Thymus (tissue), 11 donors: ENCODE results near the gene PLXNA1. TPM values are rescaled to one million over a fixed set of nuclear protein-coding genes. Genes with fewer than 3 reads are reported as not detected.

ENCODE experiments used
- DNase-seq, 9 donors: peaks; one replicate each; pipeline ENCODE4 v3.0.0-alpha.2; 2013; ENCODE audit warnings: low spot score in 9 of 9, low read depth in 6 of 9, missing footprints in 1 of 9
- H3K27ac ChIP-seq, 2 donors: one replicate each; pipeline ENCODE4 v1.5.1; 2013; ENCODE audit warnings: control low read depth in 1 of 2, low read depth in 1 of 2, low read length in 1 of 2, mild to moderate bottlenecking in 1 of 2, moderate library complexity in 1 of 2
- H3K27me3 ChIP-seq, 2 donors: one replicate each; pipeline ENCODE4 v1.5.1; 2013; ENCODE audit warnings: low read length in 1 of 2; ENCODE audit not compliant: control insufficient read depth in 2 of 2, insufficient read depth in 1 of 2
- H3K36me3 ChIP-seq, 2 donors: one replicate each; pipeline ENCODE4 v1.5.1; 2013; ENCODE audit warnings: low read length in 1 of 2, mild to moderate bottlenecking in 1 of 2, moderate library complexity in 1 of 2; ENCODE audit not compliant: control insufficient read depth in 2 of 2, insufficient read depth in 2 of 2
- H3K4me1 ChIP-seq, 2 donors: one replicate each; pipeline ENCODE4 v1.5.1; 2013; ENCODE audit warnings: low read length in 2 of 2; ENCODE audit not compliant: control insufficient read depth in 2 of 2, insufficient read depth in 2 of 2
- H3K4me3 ChIP-seq, 2 donors: one replicate each; pipeline ENCODE4 v1.5.1; 2013; ENCODE audit warnings: low read length in 2 of 2, control low read depth in 1 of 2, mild to moderate bottlenecking in 1 of 2
- H3K9me3 ChIP-seq, 2 donors: one replicate each; pipeline ENCODE4 v1.5.1; 2013; ENCODE audit warnings: low read length in 1 of 2, mild to moderate bottlenecking in 1 of 2; ENCODE audit not compliant: control insufficient read depth in 2 of 2, insufficient read depth in 1 of 2
- WGBS: extraction: QIAGEN DNeasy Blood & Tissue Kit; methylation state at CpG from one replicate; pipeline ENCODE4 v1.1.7; 2013; 5-methylcytosine and 5-hydroxymethylcytosine counted together
- polyA plus RNA-seq: library from polyadenylated mRNA; stranded (reverse); fragments of 200-250 nt; gene quantifications from one replicate; pipeline ENCODE4 v1.2.3, GENCODE V29; 2013
- total RNA-seq: library from RNA; stranded (reverse); fragments of 120-200 nt; gene quantifications from one replicate; pipeline ENCODE4 v1.2.4, GENCODE V29; 2013
- donor health status: healthy.

The PLXNA1 gene
- total and polyA plus RNA-seq, 2 donors, result 7.6 to 9.6 TPM

DNA sequence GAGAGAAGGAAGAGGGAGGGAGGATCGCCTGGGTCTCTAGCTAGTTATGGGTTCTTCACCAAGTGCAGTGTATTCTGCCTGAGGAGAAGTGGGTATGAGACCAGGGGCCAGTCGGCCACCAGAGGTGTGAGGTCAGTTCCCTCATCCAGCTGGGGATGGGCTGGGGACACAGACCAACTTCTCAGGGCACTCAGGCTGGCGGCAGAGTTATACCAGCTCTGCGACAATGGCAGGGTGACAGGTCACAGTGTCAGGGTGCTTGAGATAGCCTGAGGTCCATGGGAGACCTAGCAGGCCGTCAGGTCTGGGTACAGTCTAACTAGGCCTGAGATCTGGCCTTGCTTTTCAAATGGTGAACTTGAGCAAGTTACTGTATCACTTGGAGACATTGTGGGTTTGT, 31.4 kb upstream of the PLXNA1 start:
- no peak for DNase-seq
- H3K27me3 ChIP-seq, result no peaks in the 10 kb centered on the region
- no peak overlapping the region for H3K4me3 ChIP-seq
- H3K4me1 ChIP-seq, result peaks cover 0 to 16% of the 10 kb centered on the region in 2 donors
- no peaks in the 10 kb centered on the region for H3K9me3 ChIP-seq
- no peaks in the 10 kb centered on the region for H3K36me3 ChIP-seq
- H3K27ac ChIP-seq, result no peak overlapping the region
- WGBS, result over 99% methylated on average over 5 of the region's 5 CpGs

DNA sequence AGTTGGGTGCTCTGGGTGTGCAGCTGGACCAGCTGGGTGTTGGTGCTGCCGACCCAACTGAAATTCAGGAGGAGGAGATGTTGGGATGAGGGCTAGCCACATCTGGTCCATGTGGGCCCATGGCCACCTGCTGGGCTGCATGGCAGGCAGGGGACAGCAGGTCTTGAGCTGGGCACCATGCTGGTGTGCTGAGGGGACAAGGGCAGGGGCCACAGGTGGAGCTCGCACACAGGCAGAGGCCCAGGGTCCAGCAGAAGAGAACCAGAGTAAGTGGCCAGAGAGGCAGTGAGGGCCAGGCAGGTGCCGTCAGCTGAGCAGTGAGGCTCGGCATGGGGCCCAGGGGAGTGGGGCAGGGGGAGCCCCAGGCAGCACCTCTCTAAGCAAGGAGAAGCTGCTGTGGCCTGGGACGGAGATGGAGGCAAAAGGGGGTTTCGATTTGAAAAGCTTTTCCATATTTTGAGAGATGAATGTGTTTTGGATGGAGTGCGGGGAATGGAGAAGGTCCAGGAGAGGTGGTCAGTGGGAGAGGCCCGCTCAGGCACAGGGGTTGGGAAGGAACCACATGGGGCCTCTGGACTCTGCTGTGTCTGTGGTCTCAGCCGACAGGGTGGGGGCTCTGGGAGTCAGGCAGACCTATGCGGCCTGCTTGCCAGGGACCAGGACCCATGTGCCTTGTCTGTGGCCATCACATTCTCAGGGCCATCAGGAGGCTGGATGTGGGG, 30.5 kb upstream of the PLXNA1 start:
- Histone ChIP-seq H3K4me3 (no peak overlapping the region), H3K27ac (no peak overlapping the region), H3K9me3 (no peaks in the 10 kb centered on the region), H3K4me1 (peaks cover 0 to 15% of the 10 kb centered on the region in 2 donors), H3K27me3 (no peaks in the 10 kb centered on the region), H3K36me3 (no peaks in the 10 kb centered on the region)
- WGBS, result 98% methylated on average over 10 of the region's 10 CpGs
- no peak for DNase-seq

DNA sequence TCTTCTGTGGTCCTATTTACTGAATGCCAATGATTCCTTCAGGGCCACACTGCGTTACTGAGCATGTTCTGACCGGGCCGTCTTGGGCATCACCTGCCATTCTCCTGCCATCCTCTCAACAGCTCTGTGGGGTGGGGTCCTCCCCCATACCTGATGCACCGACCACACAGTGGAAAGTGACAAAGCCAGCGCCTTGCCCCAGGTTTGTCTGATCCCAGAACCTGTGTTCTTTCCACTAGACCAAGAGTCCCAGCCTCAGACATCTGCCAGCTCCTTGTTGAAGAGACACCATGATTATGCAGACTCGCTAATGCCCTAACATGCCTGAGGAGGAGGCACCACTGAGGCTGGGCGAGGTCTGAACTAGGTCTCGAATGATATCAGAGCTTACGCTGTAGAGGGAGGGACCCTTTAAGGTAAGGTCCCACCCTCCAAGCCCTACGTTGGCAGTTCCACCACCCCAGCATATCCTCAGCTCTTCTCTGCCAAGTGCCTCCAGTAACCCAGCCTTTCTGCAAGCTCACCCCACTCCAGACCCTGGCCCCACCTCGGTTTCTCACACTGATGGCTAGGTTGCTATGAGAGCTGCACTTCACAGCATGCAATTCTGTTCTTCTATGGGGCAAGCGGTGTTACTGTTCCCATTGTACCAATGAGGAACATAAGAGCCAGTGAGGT, 29.8 kb upstream of the PLXNA1 start:
- Histone ChIP-seq H3K27ac (no peak overlapping the region), H3K4me1 (peaks cover 0 to 8% of the 10 kb centered on the region in 2 donors), H3K9me3 (no peaks in the 10 kb centered on the region), H3K36me3 (no peaks in the 10 kb centered on the region), H3K27me3 (no peaks in the 10 kb centered on the region), H3K4me3 (no peak overlapping the region)
- WGBS, result over 99% methylated on average over 12 of the region's 12 CpGs
- no peak for DNase-seq

DNA sequence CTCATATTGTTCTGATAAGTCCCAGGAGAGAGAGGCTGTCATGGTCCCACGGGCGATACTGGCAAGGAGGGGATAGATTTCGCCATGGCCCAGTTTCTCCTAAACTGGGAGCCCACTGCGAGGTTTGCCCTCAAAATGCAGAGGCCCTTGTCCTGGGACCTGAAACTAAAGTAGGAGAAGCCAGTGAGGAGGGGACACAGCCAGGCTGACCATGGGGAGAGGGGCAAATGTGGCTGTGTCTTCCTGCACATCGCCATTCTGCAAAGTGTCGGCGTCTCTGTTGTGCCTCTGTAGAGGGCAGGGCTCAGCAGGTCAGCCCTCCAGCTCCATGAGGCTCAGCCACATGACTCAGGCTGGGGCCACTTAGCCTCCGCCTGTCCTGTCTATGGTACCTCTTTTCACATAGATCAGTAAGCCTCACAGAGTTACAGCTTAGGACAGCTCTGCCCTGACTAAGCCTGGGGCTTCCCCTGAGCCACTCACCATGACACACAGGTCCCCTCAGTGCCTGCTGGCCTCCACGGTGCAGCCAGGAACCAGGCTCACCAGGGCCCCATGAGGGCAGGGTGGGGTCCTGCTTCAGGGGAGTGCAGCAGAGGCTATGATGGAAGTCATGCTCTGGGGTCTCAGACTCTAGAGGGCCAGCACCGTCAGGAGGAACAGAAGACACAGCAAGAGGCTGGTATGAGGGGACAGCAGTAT, 28.6 kb upstream of the PLXNA1 start:
- Histone ChIP-seq H3K9me3 (no peaks in the 10 kb centered on the region), H3K4me1 (peaks cover 0 to 6% of the 10 kb centered on the region in 2 donors), H3K36me3 (no peaks in the 10 kb centered on the region), H3K27me3 (no peaks in the 10 kb centered on the region), H3K27ac (no peak overlapping the region), H3K4me3 (no peak overlapping the region)
- DNase-seq, result no peak
- WGBS, result 97% methylated on average over 10 of the region's 10 CpGs

DNA sequence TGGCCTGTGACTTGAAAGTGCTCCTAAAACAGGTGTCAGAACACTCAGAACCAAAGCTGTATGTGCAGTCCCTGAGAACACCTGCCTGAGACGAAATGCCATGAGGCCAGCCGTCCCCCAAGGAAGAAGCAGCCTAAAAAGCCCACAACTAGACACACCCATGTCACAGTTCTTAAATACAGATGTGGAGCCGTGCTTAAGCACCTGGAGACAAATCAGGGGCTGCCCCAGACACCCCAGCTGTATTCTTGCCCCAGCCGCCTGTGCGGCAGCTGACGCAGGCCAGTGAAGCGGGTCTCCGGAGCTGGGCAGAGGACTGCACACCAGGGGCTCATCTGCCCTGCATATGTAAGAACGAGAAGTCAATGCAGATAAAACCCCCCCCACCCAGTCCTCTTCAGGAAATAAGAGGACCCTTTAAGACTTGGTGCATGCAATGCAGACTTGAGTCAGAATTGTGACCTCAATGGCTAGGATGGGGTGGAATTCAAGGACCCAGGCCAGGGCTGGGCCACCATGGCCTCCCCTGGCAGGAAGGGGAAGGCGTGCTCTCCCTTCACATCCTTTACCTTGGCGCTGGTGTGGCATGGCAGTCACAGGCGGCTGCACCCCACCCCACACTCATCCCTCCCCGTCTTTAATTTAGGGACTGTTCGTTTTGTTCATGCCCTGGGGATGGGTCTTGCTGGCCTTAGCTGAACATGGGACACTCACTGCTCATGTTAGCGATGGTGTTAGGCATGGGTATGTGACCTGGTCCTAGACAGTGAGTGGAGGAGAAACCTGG, 27.7 kb upstream of the PLXNA1 start:
- Histone ChIP-seq H3K4me3 (no peak overlapping the region), H3K27me3 (no peaks in the 10 kb centered on the region), H3K36me3 (no peaks in the 10 kb centered on the region), H3K27ac (no peak overlapping the region), H3K4me1 (peaks cover 0 to 6% of the 10 kb centered on the region in 2 donors), H3K9me3 (no peaks in the 10 kb centered on the region)
- peak in 1 of 9 donors; percentile 13 for DNase-seq
- WGBS, result 93% methylated on average over 15 of the region's 15 CpGs

DNA sequence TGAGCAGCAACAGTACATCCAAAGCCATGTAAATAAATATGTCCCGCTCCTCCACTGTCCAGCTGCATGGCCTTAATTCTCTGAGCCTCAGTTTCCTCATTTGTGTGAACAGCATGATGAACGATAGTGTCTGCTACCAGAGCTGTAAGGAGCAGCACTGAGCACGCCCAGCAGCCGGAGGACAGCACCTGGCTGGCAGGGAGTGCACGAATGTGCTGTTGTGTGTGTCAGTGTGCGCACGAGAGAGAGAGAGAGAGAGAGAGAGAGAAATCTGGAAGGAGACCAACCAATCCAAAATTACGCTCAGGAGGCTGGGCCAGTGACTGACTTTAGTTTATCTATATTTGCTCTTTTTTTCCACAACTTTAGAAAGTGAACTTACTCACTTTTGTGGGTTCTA, 26.6 kb upstream of the PLXNA1 start:
- no peak overlapping the region for H3K4me3 ChIP-seq
- WGBS, result 87% methylated on average over 8 of the region's 8 CpGs
- H3K27me3 ChIP-seq, result no peaks in the 10 kb centered on the region
- H3K4me1 ChIP-seq, result peaks cover 0 to 11% of the 10 kb centered on the region in 2 donors
- no peak for DNase-seq
- no peak overlapping the region for H3K27ac ChIP-seq
- no peaks in the 10 kb centered on the region for H3K9me3 ChIP-seq
- H3K36me3 ChIP-seq, result no peaks in the 10 kb centered on the region

DNA sequence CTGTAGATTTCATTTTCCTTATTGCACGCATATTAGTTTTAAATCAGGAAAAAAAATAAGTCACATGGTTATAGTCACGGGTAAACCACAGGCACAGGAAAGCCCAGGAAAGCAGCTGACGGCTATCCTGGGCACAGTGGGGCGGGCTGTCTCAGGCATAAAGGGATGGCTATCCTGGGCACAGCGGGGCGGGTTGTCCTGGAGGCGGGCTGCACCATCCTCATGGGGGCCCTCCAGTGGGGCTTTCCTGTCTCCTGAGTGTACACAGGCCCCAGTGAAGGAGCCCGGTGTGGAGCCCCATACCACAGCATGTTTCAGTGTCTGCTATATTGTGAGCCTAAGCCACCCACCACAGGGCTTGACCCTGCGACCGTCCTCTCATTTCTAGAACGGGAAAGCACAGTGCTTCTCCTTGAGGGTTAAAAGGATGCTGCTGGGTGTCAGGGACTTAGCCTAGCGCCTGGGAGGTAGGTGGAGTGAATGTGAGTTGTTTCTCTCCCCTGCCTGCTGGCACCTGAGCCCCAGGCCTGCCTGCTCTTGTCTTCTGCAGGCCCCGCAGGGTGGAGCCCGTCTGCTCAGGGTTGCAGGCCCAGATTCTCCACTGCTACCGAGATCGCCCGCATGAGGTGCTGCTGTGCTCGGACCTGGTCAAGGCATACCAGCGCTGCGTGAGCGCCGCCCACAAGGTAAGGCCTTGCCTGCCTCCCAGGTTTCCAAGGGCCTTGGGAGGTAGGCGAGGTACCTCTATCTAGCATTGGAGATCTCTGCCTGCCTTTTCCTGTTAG, 25.9 kb upstream of the PLXNA1 start:
- Histone ChIP-seq H3K9me3 (no peaks in the 10 kb centered on the region), H3K27ac (no peak overlapping the region), H3K27me3 (no peaks in the 10 kb centered on the region), H3K4me3 (no peak overlapping the region), H3K36me3 (no peaks in the 10 kb centered on the region), H3K4me1 (peaks cover 0 to 18% of the 10 kb centered on the region in 2 donors)
- WGBS, result 88% methylated on average over 23 of the region's 23 CpGs
- no peak for DNase-seq

DNA sequence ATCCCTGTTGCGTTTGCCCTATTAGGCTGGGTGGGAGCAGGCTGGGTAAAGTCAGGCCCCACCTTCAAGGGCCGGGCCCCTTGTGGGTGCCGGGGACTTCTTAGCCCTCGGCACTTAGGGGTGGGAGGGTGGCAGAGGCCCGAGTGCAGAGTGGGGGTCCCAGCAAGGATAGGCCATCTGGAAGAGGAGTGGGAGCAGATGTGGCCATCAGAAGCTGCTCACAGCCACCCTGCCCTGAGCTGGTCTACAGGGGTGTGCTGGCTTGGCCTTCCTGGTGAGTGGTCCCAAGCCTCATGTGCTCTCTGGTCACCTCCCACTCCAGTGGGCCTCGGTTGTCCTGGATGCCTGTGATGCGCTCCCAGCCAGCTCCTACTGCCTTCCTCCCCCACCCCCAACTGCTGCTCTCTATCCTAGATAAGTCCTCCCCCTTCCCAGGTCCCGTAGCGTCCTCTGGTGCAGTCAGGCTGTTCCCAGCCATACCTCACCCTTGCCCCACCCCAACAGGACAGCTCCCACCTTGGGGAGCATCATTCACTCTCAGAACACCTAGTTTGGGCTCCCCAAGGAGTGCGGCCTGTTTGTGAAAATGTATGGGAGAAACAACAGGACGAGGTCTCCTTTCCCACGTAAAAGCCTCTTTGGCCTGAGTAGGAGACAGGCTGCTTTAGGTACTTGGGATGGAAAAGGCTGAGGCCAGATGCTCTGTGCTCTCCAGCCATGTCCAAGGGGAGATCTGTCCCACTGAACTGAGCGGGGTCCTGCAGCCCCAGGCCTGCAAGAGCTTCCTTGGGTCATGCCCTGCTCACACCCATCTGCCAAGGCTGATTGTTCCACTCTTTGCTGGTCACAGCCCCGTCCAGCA, 24.9 kb upstream of the PLXNA1 start:
- Histone ChIP-seq H3K27me3 (no peaks in the 10 kb centered on the region), H3K36me3 (no peaks in the 10 kb centered on the region), H3K4me1 (peaks cover 0 to 20% of the 10 kb centered on the region in 2 donors), H3K9me3 (no peaks in the 10 kb centered on the region), H3K27ac (no peak overlapping the region), H3K4me3 (no peak overlapping the region)
- 98% methylated on average over 14 of the region's 14 CpGs for WGBS
- no peak for DNase-seq
